ENCODE results near the gene PTPN12.

DNA sequence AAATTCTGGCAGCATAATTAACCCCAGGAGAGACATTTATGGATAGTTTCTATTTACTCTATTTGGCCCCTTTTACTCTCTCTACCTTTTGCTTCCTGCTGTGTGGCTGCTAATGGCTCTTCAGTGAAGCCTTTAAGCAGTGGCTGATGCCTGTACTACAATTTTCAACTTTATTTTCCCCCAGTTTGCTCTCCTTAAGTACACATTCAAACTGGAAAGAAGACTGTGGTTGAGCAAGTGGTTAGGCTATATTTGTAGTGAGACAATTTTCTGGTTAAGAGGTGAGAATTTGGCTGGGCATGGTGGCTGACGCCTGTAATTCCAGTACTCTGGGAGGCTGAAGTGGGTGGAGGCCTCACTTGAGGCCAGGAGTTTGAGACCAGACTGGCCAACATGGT lies 150.7 kb downstream of the PTPN12 start:
- TF ChIP-seq CTCF (IDR thresholded peaks at IDR 0.05) (no peak), POLR2A (IDR thresholded peaks at IDR 0.05) (no peak)

Data from stomach (tissue), 4 donors.